GM18873 (cell line): ENCODE data around the gene MGLL.

Experiments used
- ATAC-seq: cut with Tn5 transposase; IDR thresholded peaks from one replicate; pipeline ENCODE4 v1.9.1; 2021; ENCODE audit warnings: mild to moderate bottlenecking, moderate library complexity, moderate number of reproducible peaks; ENCODE audit not compliant: unreplicated experiment, low FRiP score

The MGLL gene

GRCh38 chr3:127646501-127647046, 175.7 kb downstream of the MGLL start:
- ATAC-seq: no peak

DNA sequence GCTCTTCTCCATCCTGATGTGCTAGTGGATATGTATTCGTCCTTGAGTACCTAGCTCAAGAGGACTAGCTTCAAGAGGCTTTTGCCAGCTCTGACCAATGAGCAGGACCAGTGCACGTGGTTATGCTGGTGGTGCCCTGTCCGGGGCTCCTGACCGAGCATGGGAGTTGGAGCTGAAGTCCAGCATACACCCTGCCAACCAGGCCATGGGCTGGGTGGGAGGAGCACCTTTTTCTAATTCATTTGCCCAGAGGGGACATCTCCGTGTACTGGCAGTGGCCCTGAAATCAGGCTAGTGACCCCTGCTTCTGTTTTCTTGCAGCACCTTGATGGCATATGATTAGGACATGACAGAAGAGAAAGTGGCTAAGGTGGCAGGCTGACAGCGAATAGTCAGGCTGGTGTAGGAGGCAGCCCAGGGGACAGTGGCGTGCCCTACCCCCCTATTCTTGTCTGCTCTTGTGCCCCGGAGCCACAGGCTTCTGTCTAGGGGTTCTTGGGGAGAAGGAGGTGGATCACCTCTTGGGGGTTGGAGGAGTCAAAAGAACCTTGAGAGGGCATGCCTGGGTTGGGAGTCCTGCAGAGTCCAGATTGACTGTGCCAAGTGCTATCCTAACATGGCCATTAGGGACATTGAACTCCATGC, 176.8 kb downstream of the MGLL start:
- no peak for ATAC-seq

- ATAC-seq: no peak
Observed at GRCh38 chr3:127644641-127645370, 177.5 kb downstream of the MGLL start.

- no peak for ATAC-seq
Observed at GRCh38 chr3:127640042-127640355, 182.3 kb downstream of the MGLL start.

- ATAC-seq: no peak
Observed at GRCh38 chr3:127639173-127640041, 182.9 kb downstream of the MGLL start.
